ENCODE data around the gene BTBD10. TPM values are rescaled to one million over a fixed set of nuclear protein-coding genes. Genes with fewer than 3 reads are reported as not detected.
A peak's percentile ranks its signal among the peaks of the same experiment; 100 is the strongest.

Gene BTBD10
- total and polyA plus RNA-seq, 2 donors from 2014 or later: 12.9 to 27.9 TPM

DNA sequence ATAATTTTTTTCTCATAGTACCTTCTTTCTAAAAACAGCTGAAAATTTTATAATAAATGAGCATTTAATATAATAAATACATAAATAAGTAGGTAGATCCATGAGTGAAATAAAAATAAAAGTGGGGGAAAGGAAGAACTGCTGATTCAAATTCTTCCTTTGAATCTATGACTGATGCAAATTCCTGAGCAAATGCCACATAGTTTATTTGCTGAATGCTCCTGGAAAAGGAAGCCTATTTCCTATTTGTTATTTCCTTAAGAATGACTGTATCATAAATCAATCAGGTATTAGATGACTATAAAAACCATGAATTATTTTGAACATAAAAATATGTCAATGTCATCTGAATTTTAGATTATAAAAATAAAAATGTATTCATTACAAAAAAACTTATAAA, 16.6 kb downstream of the BTBD10 start:
- no peak overlapping the region for H3K9ac ChIP-seq (ENCODE audit: low read length in 3 of 3)
- H3K27me3 ChIP-seq (ENCODE audit: control insufficient read depth, insufficient read depth, low read length): no peaks in the 10 kb centered on the region
- no peak overlapping the region for H3K4me3 ChIP-seq (ENCODE audit: low read length in 3 of 3)
- H3K4me1 ChIP-seq (ENCODE audit: control insufficient read depth in 2 of 3, insufficient read depth in 2 of 3, low read depth in 1 of 3, low read length in 3 of 3): no peaks in the 10 kb centered on the region
- peak; percentile 32 for FAIRE-seq
- TF ChIP-seq, protein P1, sequence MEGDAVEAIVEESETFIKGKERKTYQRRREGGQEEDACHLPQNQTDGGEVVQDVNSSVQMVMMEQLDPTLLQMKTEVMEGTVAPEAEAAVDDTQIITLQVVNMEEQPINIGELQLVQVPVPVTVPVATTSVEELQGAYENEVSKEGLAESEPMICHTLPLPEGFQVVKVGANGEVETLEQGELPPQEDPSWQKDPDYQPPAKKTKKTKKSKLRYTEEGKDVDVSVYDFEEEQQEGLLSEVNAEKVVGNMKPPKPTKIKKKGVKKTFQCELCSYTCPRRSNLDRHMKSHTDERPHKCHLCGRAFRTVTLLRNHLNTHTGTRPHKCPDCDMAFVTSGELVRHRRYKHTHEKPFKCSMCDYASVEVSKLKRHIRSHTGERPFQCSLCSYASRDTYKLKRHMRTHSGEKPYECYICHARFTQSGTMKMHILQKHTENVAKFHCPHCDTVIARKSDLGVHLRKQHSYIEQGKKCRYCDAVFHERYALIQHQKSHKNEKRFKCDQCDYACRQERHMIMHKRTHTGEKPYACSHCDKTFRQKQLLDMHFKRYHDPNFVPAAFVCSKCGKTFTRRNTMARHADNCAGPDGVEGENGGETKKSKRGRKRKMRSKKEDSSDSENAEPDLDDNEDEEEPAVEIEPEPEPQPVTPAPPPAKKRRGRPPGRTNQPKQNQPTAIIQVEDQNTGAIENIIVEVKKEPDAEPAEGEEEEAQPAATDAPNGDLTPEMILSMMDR (IDR thresholded peaks at IDR 0.05; ENCODE audit: borderline replicate concordance, extremely low read depth, insufficient read depth): no peak
- intact Hi-C loops (cut with DNase I): no loop called here
- no peaks in the 10 kb centered on the region for H3K36me3 ChIP-seq (ENCODE audit: control insufficient read depth in 2 of 3, insufficient read depth in 3 of 3, low read length in 3 of 3)
- H3K9me3 ChIP-seq (ENCODE audit: control insufficient read depth in 2 of 3, insufficient read depth in 1 of 3, low read length in 3 of 3): no peaks in the 10 kb centered on the region
- DNase-seq: no peak
- H3K27ac ChIP-seq (ENCODE audit: low read depth in 2 of 2, low read length in 2 of 2): no peak overlapping the region

DNA sequence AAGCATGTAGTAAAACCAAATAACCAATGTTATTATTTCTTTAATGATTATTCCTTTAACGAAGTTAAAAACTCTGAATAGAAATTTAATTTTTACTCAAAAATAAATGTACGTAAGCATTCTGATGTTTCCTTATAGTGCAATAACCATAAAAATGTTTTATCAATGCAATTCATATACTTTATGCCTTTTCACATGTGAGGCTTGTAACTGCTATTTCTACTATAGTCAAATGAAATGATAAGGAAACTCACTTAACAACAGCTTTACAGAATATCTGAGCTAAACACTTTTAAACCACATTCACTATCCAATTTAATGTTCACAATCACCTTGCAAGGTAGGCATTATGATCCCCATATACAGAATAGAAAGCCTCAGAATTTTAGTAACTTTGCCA, 17.4 kb downstream of the BTBD10 start:
- FAIRE-seq (no peak), DNase-seq (no peak)
- Histone ChIP-seq H3K36me3 (ENCODE audit: control insufficient read depth in 2 of 3, insufficient read depth in 3 of 3, low read length in 3 of 3) (no peaks in the 10 kb centered on the region), H3K9ac (ENCODE audit: low read length in 3 of 3) (no peak overlapping the region), H3K4me3 (ENCODE audit: low read length in 3 of 3) (no peak overlapping the region), H3K27me3 (ENCODE audit: control insufficient read depth, insufficient read depth, low read length) (no peaks in the 10 kb centered on the region), H3K4me1 (ENCODE audit: control insufficient read depth in 2 of 3, insufficient read depth in 2 of 3, low read depth in 1 of 3, low read length in 3 of 3) (no peaks in the 10 kb centered on the region), H3K27ac (ENCODE audit: low read depth in 2 of 2, low read length in 2 of 2) (no peak overlapping the region), H3K9me3 (ENCODE audit: control insufficient read depth in 2 of 3, insufficient read depth in 1 of 3, low read length in 3 of 3) (no peaks in the 10 kb centered on the region)
- TF ChIP-seq, protein P1 (IDR thresholded peaks at IDR 0.05; ENCODE audit: borderline replicate concordance, extremely low read depth, insufficient read depth): no peak
- intact Hi-C loops (cut with DNase I): no loop called here

DNA sequence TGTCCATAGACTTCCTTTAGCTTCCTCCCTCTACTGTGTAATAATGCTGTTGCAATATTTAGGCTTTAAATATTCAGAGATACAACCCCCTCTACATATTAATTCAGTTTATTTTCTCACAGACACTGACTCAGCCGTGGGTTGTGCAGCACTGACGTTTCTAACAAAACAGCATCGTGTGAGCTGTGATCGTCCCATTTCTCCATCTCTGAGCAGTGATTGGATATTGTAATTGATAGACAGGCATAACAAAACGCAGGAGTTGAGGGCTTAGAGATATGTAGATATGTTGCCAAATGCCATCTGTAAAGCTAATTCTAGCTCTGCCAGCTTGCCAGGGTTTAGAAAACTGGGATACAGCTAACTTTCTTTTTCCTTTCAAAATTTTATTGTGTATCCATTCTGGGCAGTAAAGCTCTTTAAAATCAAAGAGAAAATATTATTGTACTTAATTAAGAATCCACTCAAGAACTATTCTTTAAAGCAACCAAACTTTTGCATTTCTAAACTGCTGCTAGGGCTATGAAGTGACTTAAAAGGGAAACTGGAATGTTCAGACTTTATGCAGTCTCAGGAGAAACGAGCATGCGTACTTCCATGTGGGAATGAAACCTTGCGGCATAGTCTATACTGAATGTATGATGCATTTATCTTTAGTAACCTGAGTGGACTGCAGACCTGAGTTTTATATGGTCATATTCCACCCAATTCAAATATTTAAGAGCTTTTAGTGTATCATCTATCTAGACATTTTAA, 22.7 kb downstream of the BTBD10 start:
- H3K9ac ChIP-seq (ENCODE audit: low read length in 3 of 3): peak overlapping the region in 1 of 3 donors; percentile 48
- H3K4me3 ChIP-seq (ENCODE audit: low read length in 3 of 3): peak overlapping the region in 2 of 3 donors; percentile 26 to 48
- TF ChIP-seq, protein P1 (IDR thresholded peaks at IDR 0.05; ENCODE audit: borderline replicate concordance, extremely low read depth, insufficient read depth): no peak
- H3K27ac ChIP-seq (ENCODE audit: low read depth in 2 of 2, low read length in 2 of 2): no peak overlapping the region
- H3K36me3 ChIP-seq (ENCODE audit: control insufficient read depth in 2 of 3, insufficient read depth in 3 of 3, low read length in 3 of 3): no peaks in the 10 kb centered on the region
- intact Hi-C loops (cut with DNase I): no loop called here
- FAIRE-seq (peak; percentile 62), DNase-seq (peak in 2 of 5 donors; percentile 2 to 7)
- no peaks in the 10 kb centered on the region for H3K27me3 ChIP-seq (ENCODE audit: control insufficient read depth, insufficient read depth, low read length)
- no peaks in the 10 kb centered on the region for H3K9me3 ChIP-seq (ENCODE audit: control insufficient read depth in 2 of 3, insufficient read depth in 1 of 3, low read length in 3 of 3)
- no peaks in the 10 kb centered on the region for H3K4me1 ChIP-seq (ENCODE audit: control insufficient read depth in 2 of 3, insufficient read depth in 2 of 3, low read depth in 1 of 3, low read length in 3 of 3)
